Panc1 (cell line): Measurements from ENCODE around the gene KRTAP10-2. TPM values are rescaled to one million over a fixed set of nuclear protein-coding genes. Genes with fewer than 3 reads are reported as not detected.

Source experiments
- ATAC-seq: fragments of 200-7000 bp; cut with Tn5 transposase; 2 replicates; pipeline ENCODE4 v1.9.1; 2020; ENCODE audit warnings: mild to moderate bottlenecking, moderate library complexity
- BruUV-seq: library from RNA; stranded (reverse); fragments of 400-500 nt; replicated peaks from 2 replicates; lab custom pipeline; 2021; lab: Mats Ljungman, UMichigan
- CTCF ChIA-PET: fragments of 300-600 bp; sonication (Branson Sonifier 250); formaldehyde crosslinking; loops from one replicate; lab custom pipeline; 2022; ENCODE audit warnings: antibody characterized with exemption; lab: Charles Lee
- POLR2A ChIA-PET: fragments of 300-600 bp; sonication (Branson Sonifier 250); formaldehyde crosslinking; loops from one replicate; lab custom pipeline; 2022; ENCODE audit warnings: antibody characterized with exemption; lab: Charles Lee
- DNase-seq: peaks from one replicate; pipeline ENCODE4 v3.0.0-alpha.2; 2010; ENCODE audit warnings: low read depth, low spot score
- H3K27ac ChIP-seq: 2 replicates; pipeline ENCODE4 v1.5.1; 2011; ENCODE audit warnings: mild to moderate bottlenecking, low read length, inconsistent platforms
- H3K27me3 ChIP-seq: fragments of 200-500 bp; sonication (Bioruptor generic); 2 replicates; pipeline ENCODE4 v1.6.0; 2014; ENCODE audit warnings: low read length, inconsistent platforms; ENCODE audit not compliant: control insufficient read depth, insufficient read depth
- H3K36me3 ChIP-seq: fragments of 200-500 bp; sonication (Bioruptor generic); 2 replicates; pipeline ENCODE4 v1.5.1; 2014; ENCODE audit warnings: inconsistent platforms, mild to moderate bottlenecking, low read length, moderate library complexity; ENCODE audit not compliant: control insufficient read depth, insufficient read depth
- H3K4me1 ChIP-seq: 2 replicates; pipeline ENCODE4 v1.5.1; 2011; ENCODE audit warnings: inconsistent platforms, mild to moderate bottlenecking, low read length, moderate library complexity; ENCODE audit not compliant: control insufficient read depth, insufficient read depth
- H3K4me3 ChIP-seq, 2 experiments: 2 replicates each; pipeline ENCODE4 v1.5.1; 2011 to 2012; ENCODE audit warnings: low read depth in 2 of 2, low read length in 2 of 2, mild to moderate bottlenecking in 2 of 2, inconsistent platforms in 1 of 2, moderate library complexity in 1 of 2
- H3K9me3 ChIP-seq: fragments of 200-500 bp; sonication (Bioruptor generic); 2 replicates; pipeline ENCODE4 v1.5.1; 2014; ENCODE audit warnings: low read depth, mild to moderate bottlenecking, inconsistent platforms, low read length, moderate library complexity; ENCODE audit not compliant: control insufficient read depth, insufficient read depth
- CTCF ChIP-seq: fragments of 450-650 bp; IDR thresholded peaks from 2 replicates; pipeline ENCODE4 v1.5.1; 2017; ENCODE audit warnings: mild to moderate bottlenecking
- POLR2AphosphoS5 ChIP-seq: IDR thresholded peaks from 2 replicates; pipeline ENCODE4 v1.6.1; 2012; ENCODE audit warnings: mild to moderate bottlenecking, low read depth, low read length, moderate library complexity
- REST ChIP-seq, 2 experiments: IDR thresholded peaks; 2 replicates each; pipeline ENCODE4 v1.6.1; 2011 to 2012; ENCODE audit warnings: low read depth in 2 of 2, control low read depth in 1 of 2, low read length in 1 of 2, mild to moderate bottlenecking in 1 of 2, moderate library complexity in 1 of 2; ENCODE audit not compliant: insufficient read depth in 1 of 2
- SIN3A ChIP-seq: IDR thresholded peaks from 2 replicates; pipeline ENCODE4 v1.6.1; 2012; ENCODE audit warnings: low read depth, mild to moderate bottlenecking, low read length, moderate library complexity, borderline replicate concordance; ENCODE audit not compliant: insufficient read depth
- TCF7L2 ChIP-seq: IDR thresholded peaks from 2 replicates; pipeline ENCODE4 v1.6.1; 2011; ENCODE audit warnings: mild to moderate bottlenecking, low read depth, low read length, inconsistent platforms
- in situ Hi-C: cut with HindIII; loops from 2 replicates; pipeline ENCODE4 v1.10.0; 2016; ENCODE audit warnings: low sequenced_read_pairs, low pct_unique_long_range_greater_than_20kb
- intact Hi-C: fragments of 100-400 bp; cut with micrococcal nuclease; formaldehyde crosslinking; loops from one replicate; pipeline ENCODE4 v1.10.0; 2022; ENCODE audit not compliant: unreplicated experiment
- total RNA-seq: library from RNA; stranded (reverse); gene quantifications from one replicate; pipeline ENCODE4 v1.2.1, GENCODE V29; 2021; ENCODE audit not compliant: unreplicated experiment

The KRTAP10-2 gene
- total RNA-seq, 1 experiment from 2014 or later: not detected

- in situ Hi-C loops: no loop called here
- no TSS peak for BruUV-seq
- H3K4me3 ChIP-seq: no peak overlapping the region
- ATAC-seq (no peak), DNase-seq (no peak)
- POLR2A ChIA-PET: no interaction called here
- CTCF ChIA-PET: no interaction called here
- H3K9me3 ChIP-seq: peaks cover 12% of the 10 kb centered on the region; the same call in 1 of the 2 replicates
- no peaks in the 10 kb centered on the region for H3K27me3 ChIP-seq
- no peak overlapping the region for H3K27ac ChIP-seq
- no peaks in the 10 kb centered on the region for H3K36me3 ChIP-seq
- intact Hi-C loops: no loop called here
- TF ChIP-seq SIN3A (no peak), TCF7L2 (no peak), REST (IDR thresholded peaks at IDR 0.05; ENCODE audit: insufficient read depth in 1 of 2, low read depth in 2 of 2, low read length in 1 of 2) (no peak), POLR2AphosphoS5 (no peak), CTCF (no peak)
- no peaks in the 10 kb centered on the region for H3K4me1 ChIP-seq
Observed at GRCh38 chr21:44542716-44543115, 8.6 kb downstream of the KRTAP10-2 start.

- Histone ChIP-seq H3K4me3 (no peak overlapping the region), H3K9me3 (peaks cover 12% of the 10 kb centered on the region; the same call in 1 of the 2 replicates), H3K4me1 (no peaks in the 10 kb centered on the region), H3K27me3 (no peaks in the 10 kb centered on the region), H3K36me3 (no peaks in the 10 kb centered on the region), H3K27ac (no peak overlapping the region)
- ATAC-seq (no peak), DNase-seq (no peak)
- ChIA-PET CTCF (interaction anchor here (0.6 kb wide), 1 partner anchor 376 kb away, joined by 11 read pairs; no protein-coding TSS in a partner anchor), POLR2A (no interaction called here)
- BruUV-seq: no TSS peak
- no peak for TF ChIP-seq REST (IDR thresholded peaks at IDR 0.05; ENCODE audit: insufficient read depth in 1 of 2, low read depth in 2 of 2, low read length in 1 of 2)
- no peak for TF ChIP-seq POLR2AphosphoS5
- no peak for TF ChIP-seq TCF7L2
- intact Hi-C loops: no loop called here
- in situ Hi-C loops: no loop called here
Observed at GRCh38 chr21:44540741-44541288, 10.5 kb downstream of the KRTAP10-2 start.
